KBM-7 (cell line): ENCODE results near the gene DIP2C.
"Not testable (repeated sequence)": the region's sequence is repeated elsewhere in the genome, so short reads cannot be mapped to it uniquely, and the experiment has no call there.

Source experiments
- DNase-seq: peaks from one replicate; pipeline ENCODE4 v3.0.0-alpha.2; 2015
- in situ Hi-C: fragments of 300-500 bp; cut with MboI; formaldehyde crosslinking; loops from 2 replicates; pipeline ENCODE4 v1.14.3; 2020; ENCODE audit warnings: low sequenced_read_pairs, low pct_unique_long_range_greater_than_20kb, mixed read lengths

Gene DIP2C

DNA sequence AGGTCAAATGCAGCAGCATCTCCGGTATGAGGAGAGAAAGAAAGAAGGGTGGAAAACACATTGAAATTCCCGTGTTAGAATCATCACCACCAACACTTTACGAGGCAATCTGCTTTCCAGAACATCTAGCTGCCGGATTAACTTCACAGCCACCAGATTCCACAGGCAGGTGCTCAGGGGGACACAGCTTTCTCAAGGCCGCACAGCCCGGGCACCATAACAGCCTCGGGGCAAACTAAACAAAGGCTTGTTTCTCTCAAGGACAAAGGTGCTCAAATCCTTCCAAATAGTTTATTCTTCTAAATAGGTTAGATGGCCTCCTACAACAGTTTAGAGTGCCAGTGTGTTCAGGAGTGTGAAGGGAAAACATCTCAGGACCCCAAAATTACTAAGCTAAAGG, 156.3 kb downstream of the DIP2C start:
- in situ Hi-C loops: no loop called here
- DNase-seq: no peak

DNA sequence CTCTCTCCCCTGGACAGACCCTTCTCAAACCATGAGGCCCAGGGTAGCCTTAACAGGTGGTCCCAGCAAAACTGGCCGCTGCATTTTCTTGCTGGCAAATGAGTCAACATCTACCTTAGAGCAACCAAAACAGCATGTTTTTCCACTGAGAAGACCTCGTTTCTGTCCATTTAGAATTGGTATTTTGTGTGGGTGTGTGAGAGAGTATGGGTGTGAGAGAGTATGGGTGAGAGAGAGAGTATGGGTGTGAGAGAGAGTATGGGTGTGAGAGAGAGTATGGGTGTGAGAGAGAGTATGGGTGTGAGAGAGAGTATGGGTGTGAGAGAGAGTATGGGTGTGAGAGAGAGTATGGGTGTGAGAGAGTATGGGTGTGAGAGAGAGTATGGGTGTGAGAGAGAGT, 157.1 kb downstream of the DIP2C start:
- in situ Hi-C loops, DNase-seq: not testable (repeated sequence)

- no peak for DNase-seq
- in situ Hi-C loops: no loop called here
Observed at GRCh38 chr10:531541-531940, 157.9 kb downstream of the DIP2C start.

GRCh38 chr10:530717-531116, 158.8 kb downstream of the DIP2C start:
- no peak for DNase-seq
- in situ Hi-C loops: no loop called here

- in situ Hi-C loops: no loop called here
- DNase-seq: no peak
Observed at GRCh38 chr10:529468-530230, 159.8 kb downstream of the DIP2C start.

DNA sequence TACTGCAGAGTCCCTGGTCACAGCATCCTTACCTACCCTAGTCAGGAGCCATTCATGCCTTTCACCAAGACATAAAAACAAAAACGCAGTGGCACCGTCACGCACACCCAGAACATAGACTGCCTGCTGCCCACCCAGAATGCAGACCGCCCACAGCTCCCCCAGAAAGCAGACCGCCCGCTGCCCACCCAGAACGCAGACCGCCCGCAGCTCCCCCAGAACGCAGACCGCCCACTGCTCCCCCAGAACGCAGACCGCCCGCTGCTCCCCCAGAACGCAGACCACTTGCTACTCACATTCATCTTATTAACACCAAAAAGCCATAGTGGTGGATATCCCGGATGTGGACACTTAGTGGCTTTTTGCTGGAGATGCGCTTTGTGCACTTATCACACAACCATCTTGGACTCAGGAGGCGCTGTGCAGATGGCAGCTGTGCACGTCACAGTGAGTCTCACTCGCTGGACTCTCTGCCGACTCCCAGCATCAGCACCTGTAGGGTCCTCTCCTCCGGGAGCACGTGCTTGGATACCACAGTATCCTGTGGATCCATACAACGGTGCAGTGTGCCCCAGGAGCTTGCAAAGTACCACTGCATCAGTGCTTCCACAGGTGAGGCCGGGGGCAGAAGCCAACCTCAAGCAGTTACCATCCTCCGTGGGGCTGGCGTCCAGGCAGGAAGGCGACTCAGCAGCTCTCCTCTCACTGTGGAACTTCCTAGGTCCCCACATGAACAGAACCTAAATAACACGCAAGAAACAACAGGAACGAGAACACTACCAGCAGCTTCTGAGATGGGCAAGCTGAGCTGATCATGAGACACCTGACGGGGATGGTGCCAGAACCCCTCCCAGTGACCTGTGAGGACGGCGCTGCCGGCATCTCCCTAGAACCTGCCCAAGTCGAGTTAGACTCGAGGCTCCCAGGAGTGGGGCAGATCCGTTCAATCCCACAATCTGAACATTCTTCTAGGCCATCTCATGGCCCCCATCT, 161.0 kb downstream of the DIP2C start:
- no peak for DNase-seq
- in situ Hi-C loops: no loop called here

DNA sequence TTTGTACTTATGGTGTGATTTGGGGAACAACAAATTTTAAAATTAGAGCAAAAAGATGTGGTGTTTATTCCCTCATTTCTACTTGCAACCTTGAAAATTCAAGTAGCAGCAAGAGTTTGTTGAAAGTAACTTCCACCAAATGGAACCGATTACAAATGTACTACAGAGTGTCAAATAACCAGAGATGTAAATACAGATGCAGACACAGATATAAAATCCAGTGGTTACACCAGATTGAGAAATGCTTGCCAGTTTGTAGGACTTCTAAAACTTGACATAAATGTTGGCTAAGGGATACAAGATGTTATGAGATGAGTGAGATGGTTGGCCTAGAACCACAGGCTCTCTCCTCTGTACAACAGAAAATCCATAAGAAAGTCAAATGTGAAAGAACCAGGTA, 162.1 kb downstream of the DIP2C start:
- in situ Hi-C loops: no loop called here
- no peak for DNase-seq

- in situ Hi-C loops: no loop called here
- DNase-seq: no peak
Observed at GRCh38 chr10:526651-527312, 162.7 kb downstream of the DIP2C start.

DNA sequence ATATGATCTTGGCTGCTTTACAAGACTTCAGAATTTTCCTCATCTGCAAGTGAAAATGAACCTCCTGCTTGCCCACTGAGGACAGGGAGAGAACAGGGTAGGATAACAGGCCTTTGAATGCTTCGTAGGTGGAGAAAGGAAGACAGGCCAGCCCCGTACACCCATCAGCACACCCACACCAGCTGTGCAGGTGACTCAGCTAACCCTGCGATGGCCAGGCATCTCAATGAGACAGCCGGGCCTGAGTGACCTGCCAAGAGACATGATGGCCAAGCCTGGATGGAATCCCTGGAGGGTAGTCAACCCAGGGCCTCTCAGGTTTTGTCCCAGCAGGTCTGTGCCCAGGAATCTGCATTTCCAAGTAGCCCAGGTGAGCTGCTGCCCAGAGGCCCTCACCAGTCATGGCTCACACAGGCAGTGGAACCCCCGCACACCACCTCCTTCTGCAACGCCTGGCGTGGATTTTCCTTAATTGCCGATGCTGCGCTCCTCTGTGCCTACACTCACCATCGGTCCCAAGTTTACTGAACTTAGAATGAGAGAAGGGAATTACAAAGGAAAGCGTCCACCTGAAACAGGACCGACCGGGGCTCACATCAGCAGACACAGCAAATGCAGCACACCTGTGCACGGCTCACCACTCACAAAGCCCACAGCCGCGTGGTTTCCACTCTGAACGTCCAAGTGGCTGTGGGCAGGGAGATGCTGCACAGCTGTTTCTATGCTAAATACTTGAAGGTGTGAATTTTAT, 163.7 kb downstream of the DIP2C start:
- DNase-seq: no peak
- in situ Hi-C loops: no loop called here

- DNase-seq: no peak
- in situ Hi-C loops: no loop called here
Observed at GRCh38 chr10:523925-524324, 165.5 kb downstream of the DIP2C start.

- DNase-seq: no peak
- in situ Hi-C loops: no loop called here
Observed at GRCh38 chr10:522350-522749, 167.1 kb downstream of the DIP2C start.

DNA sequence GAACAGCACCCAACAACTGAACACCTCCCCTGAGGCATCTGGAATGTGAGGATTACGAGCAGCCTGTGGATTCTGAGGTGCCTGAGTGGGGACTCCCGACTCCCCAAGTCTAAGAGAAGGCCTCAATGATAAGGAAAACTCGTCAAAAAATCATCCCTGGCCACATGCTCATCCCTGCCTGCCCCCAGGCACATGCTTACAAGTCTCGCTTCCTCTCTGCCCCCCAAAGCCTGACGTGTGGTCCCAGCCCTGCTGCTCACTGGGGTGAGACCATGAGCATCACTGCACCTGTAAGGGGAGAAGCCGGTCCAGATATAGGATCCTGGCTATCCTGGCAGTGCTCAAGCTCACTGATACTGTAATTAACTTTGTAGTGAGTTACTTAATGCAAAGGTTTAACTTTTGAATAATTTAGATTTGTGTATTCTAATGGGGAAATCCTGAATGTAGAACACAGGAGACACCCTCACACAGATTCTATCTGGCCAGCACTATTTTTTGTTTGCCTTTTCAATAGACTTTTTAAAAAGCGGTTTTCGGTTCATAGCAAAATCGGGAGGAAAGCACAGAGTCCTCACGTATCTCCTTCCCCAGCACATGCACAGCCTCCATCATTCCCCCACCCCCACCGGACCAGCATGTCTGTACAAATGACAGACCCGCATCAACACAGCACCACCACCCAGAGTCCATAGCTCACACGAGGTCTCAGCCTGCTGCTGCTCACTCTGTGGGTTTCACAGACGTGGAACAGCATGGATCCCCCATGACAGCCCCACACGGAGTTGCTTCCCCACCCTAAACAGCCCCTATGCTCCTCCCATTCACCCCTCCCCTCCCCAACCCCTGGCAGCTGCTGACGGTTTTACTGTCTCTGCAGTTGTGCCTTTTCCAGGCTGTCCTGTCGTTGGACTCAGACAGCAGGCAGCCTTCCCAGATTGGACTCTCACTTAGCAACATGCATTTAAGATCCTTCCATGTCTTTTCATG, 167.9 kb downstream of the DIP2C start:
- DNase-seq: no peak
- in situ Hi-C loops: no loop called here

GRCh38 chr10:520402-520787, 169.1 kb downstream of the DIP2C start:
- no peak for DNase-seq
- in situ Hi-C loops: no loop called here

DNA sequence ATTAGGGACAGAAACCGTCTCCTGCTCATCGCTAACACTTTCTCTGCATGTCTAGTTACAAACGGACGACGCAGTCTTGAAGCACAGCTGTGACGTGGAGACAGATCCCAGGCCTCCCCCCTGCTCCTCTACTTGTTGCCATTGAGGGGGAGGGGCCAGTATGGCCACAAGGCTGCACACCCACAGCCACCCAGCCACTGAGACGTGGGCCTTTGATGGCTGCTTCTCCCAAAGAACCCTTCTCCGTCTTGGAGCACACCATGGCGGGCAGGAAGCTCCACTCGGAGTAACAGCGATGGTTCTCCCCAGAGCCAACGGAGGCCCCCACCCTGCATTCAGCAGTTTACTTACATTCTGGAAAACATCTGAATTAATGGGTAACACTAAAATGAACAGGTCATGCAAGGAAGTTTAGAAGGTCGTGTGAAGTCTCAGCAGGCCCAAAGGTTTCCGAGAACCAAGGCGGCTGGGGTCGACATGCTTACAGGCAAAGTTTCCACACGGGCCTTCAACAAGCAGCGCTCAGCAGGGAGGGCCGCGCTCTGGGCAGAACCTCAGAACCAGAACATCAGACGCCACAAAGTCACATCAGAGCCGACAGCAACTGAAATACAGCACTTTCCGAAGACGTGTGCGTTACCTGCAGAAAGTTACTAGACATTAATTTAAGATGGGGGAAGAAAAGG, 169.6 kb downstream of the DIP2C start:
- no peak for DNase-seq
- in situ Hi-C loops: no loop called here

DNA sequence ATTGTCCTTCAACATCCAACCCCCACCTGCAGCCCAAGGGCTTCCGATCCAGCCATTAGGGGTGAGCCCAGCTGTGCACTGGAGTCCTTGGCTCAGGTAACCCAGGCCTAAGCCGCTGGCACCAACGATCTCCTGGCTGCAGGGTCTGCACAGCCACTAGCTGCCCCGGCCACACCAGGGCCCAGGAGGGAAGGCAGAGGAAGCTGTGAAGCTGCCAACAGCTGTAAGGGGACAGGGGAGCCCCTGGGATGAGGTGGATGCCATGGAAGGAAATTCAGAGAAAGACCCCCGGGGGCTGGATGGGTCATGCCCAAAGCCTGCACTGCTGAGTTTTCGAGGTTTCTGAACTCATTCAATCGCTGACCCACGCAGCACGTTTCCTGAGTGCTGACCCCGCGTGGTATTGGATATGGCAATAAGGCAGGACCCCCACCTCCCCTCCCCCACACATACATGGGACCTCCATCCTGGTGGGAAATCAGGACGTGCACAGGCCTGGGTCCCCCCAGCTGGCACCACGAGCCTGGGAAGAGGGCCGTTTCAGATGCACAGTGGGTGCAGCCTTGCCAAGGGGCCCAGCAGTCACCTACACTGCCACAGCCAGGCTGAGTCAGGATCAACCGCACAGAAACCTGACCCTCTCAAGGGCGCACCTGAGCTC, 170.3 kb downstream of the DIP2C start:
- in situ Hi-C loops: no loop called here
- no peak for DNase-seq

DNA sequence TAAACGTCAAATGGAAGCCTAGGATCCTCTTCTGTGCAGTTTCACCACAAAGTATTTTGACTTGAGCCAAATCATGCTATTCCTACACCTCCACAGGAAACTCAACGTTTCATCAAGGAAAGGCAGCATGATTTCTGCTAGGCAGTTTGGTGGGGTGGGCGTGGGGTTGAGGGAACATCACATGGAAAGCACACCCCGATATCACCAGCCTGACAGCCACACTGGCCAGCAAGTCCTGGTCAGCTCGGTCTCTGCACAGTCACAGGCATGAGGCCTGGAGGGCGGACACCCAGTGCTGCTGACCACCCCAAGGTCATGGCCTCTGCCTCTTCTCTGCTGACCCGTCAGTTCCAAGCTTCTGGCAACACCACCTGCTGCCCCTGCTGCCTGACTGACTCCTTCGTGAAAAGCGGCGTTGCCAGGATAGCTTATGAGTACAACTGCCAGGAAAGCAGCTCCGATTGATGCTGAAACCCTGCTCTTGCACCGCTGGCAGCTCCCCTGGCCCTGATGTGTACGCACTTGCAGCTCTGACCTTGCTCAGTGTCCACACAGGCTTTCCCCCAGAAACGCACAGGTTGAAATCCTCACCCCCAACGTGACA, 171.5 kb downstream of the DIP2C start:
- no peak for DNase-seq
- in situ Hi-C loops: no loop called here
